HL-60 (cell line): Measurements from ENCODE around the gene HS6ST2.

Source experiments
- DNase-seq, 2 experiments: peaks; one replicate each; pipeline ENCODE4 v3.0.0-alpha.2; 2010 to 2020; ENCODE audit warnings: low read depth in 1 of 2, low spot score in 1 of 2
- H3K27ac ChIP-seq: fragments of 250-450 bp; sonication (Bioruptor Pico); replicated peaks from 2 replicates; pipeline ENCODE4 v1.5.1; 2020; ENCODE audit warnings: mild to moderate bottlenecking, moderate library complexity
- H3K27me3 ChIP-seq: fragments of 250-450 bp; sonication (Bioruptor Pico); 2 replicates; pipeline ENCODE4 v1.5.1; 2021; ENCODE audit warnings: mild to moderate bottlenecking, moderate library complexity; ENCODE audit not compliant: insufficient read depth, poor library complexity, severe bottlenecking
- H3K4me3 ChIP-seq: replicated peaks from 2 replicates; pipeline ENCODE4 v1.5.1; 2011; ENCODE audit warnings: mild to moderate bottlenecking, control low read depth, low read length; ENCODE audit not compliant: insufficient read depth
- GABPA ChIP-seq: IDR thresholded peaks from 2 replicates; pipeline ENCODE4 v1.6.1; 2012; ENCODE audit warnings: low read depth
- POLR2AphosphoS5 ChIP-seq: IDR thresholded peaks from 2 replicates; pipeline ENCODE4 v1.6.1; 2012; ENCODE audit warnings: low read depth
- SPI1 ChIP-seq: IDR thresholded peaks from 2 replicates; pipeline ENCODE4 v1.6.1; 2012; ENCODE audit warnings: low read depth, mild to moderate bottlenecking, borderline replicate concordance
- TF ChIP-seq, protein P1 (sequence below): IDR thresholded peaks from one replicate; pipeline ENCODE4 v1.5.1; 2011; ENCODE audit warnings: low read length, control low read depth, inconsistent platforms; ENCODE audit not compliant: insufficient read depth
- TF ChIP-seq, protein P2 (sequence below): IDR thresholded peaks from 2 replicates; pipeline ENCODE4 v1.6.1; 2012; ENCODE audit warnings: low read depth; ENCODE audit not compliant: insufficient replicate concordance

Gene HS6ST2

DNA sequence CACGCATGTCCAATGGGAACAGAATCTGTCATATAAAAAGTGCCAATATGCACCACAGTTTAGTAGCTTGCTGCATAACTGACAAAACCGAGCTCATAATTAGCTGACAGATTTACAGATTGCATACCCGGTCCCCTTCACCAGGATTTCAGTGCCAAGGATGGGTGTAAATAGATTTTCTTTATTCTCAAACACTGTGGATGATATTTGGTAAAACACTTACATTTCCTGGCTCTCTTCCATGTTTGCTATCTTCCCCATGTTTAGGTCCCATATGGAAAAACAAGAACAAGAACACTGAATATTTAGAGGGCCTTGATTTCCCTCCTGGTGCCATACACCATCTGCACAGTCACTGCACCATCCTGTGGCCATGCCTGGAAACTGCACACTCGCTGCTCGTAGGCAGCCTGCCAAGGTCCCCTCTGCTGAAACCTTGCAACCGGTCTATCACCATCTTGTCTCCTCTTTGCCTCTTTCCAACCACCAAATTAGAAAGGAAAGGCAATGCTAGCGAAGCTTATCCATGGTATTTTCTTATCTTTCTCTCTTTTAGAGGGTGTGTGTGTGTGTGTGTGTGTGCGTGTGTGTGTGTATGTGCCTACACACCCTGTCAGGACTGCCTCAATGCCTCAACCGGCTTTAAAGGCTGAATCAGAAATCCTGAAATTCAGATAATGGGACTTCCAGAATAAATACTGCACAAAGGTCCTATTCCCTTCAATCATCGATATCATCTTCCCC lies 345.4 kb downstream of the HS6ST2 start:
- Histone ChIP-seq H3K4me3 (no peak overlapping the region), H3K27ac (no peak overlapping the region), H3K27me3 (no peaks in the 10 kb centered on the region)
- TF ChIP-seq, protein P1, sequence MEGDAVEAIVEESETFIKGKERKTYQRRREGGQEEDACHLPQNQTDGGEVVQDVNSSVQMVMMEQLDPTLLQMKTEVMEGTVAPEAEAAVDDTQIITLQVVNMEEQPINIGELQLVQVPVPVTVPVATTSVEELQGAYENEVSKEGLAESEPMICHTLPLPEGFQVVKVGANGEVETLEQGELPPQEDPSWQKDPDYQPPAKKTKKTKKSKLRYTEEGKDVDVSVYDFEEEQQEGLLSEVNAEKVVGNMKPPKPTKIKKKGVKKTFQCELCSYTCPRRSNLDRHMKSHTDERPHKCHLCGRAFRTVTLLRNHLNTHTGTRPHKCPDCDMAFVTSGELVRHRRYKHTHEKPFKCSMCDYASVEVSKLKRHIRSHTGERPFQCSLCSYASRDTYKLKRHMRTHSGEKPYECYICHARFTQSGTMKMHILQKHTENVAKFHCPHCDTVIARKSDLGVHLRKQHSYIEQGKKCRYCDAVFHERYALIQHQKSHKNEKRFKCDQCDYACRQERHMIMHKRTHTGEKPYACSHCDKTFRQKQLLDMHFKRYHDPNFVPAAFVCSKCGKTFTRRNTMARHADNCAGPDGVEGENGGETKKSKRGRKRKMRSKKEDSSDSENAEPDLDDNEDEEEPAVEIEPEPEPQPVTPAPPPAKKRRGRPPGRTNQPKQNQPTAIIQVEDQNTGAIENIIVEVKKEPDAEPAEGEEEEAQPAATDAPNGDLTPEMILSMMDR, result peak; percentile 17
- TF ChIP-seq SPI1, result no peak
- peak in 1 of 2 experiments; percentile 37 for DNase-seq

DNA sequence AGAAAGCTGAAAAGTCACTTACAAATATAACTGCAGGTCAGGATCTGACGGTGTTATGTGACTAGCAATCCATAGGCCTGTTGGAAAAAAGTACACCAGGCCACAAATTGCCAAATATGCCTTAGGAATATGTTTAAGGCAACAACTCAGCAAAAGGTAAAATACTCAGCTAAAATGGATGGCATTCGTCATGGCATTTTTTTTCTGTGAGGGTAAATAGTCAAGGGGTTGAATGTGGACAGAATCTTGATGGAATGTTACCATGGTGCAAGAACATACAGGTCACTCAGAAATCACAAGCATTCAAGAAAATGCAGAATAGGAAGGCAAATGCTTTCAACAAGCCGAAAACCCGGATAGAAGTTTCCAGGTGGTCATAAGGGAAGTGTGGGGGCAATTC lies 347.9 kb downstream of the HS6ST2 start:
- Histone ChIP-seq H3K4me3 (no peak overlapping the region), H3K27me3 (no peaks in the 10 kb centered on the region), H3K27ac (no peak overlapping the region)
- DNase-seq, result no peak
- TF ChIP-seq SPI1 (no peak), GABPA (no peak), POLR2AphosphoS5 (no peak)
- TF ChIP-seq, protein P2, sequence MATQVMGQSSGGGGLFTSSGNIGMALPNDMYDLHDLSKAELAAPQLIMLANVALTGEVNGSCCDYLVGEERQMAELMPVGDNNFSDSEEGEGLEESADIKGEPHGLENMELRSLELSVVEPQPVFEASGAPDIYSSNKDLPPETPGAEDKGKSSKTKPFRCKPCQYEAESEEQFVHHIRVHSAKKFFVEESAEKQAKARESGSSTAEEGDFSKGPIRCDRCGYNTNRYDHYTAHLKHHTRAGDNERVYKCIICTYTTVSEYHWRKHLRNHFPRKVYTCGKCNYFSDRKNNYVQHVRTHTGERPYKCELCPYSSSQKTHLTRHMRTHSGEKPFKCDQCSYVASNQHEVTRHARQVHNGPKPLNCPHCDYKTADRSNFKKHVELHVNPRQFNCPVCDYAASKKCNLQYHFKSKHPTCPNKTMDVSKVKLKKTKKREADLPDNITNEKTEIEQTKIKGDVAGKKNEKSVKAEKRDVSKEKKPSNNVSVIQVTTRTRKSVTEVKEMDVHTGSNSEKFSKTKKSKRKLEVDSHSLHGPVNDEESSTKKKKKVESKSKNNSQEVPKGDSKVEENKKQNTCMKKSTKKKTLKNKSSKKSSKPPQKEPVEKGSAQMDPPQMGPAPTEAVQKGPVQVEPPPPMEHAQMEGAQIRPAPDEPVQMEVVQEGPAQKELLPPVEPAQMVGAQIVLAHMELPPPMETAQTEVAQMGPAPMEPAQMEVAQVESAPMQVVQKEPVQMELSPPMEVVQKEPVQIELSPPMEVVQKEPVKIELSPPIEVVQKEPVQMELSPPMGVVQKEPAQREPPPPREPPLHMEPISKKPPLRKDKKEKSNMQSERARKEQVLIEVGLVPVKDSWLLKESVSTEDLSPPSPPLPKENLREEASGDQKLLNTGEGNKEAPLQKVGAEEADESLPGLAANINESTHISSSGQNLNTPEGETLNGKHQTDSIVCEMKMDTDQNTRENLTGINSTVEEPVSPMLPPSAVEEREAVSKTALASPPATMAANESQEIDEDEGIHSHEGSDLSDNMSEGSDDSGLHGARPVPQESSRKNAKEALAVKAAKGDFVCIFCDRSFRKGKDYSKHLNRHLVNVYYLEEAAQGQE, result no peak
- TF ChIP-seq, protein P1, result no peak

DNA sequence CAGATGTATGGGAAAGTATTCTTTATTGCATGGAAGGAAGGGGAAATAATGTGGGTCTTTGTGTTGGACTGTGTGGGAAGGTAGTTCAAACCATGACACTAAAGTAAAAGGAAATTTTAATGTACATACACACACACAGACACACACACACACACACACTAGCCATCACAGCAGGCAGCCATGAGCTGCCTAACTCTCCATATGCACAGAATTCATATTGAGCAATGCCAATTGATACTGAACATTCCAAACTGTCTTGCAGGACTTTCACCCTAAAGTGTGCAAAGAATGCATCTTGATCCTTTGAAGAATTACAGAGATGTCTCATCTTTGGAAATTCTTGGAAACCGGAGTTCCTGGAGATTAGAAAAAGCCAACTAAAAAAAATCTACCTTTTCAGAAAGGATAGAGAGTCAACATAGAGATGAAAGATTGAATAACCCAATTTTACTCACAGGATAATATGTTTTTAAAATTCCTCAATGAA lies 349.0 kb downstream of the HS6ST2 start:
- no peak for TF ChIP-seq GABPA
- no peak for TF ChIP-seq SPI1
- TF ChIP-seq POLR2AphosphoS5, result no peak
- TF ChIP-seq, protein P2, result no peak
- TF ChIP-seq, protein P1, result no peak
- no peak for DNase-seq
- Histone ChIP-seq H3K27ac (no peak overlapping the region), H3K27me3 (no peaks in the 10 kb centered on the region), H3K4me3 (no peak overlapping the region)
